ENCODE measurements around the gene ZNF83. TPM values are rescaled to one million over a fixed set of nuclear protein-coding genes. Genes with fewer than 3 reads are reported as not detected.
"Not testable (repeated sequence)": the region's sequence is repeated elsewhere in the genome, so short reads cannot be mapped to it uniquely, and the experiment has no call there.

ZNF83 gene
- total RNA-seq, 1 donor from 2014 or later = 21.1 TPM

DNA sequence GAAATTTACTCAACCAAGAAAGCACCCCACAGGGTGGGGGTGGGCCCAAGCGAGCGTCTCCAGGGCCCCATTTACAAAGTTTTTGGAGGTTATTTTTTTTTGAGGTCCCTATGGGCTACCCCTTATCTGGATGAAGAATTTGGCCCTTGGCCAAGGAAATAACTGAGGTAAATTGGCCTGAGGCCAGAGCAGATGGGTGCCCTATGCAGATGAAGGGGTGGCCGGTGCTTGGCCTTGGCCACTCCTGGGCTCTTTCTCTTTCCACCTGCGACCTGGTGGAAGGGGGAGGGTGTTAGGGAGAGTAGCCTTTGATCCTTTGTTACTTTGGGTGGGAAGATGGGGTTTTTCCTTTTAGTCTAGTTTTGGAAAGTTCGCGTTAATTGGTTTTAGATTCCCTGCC lies 52.6 kb downstream of the ZNF83 start:
- no peaks in the 10 kb centered on the region for H3K27me3 ChIP-seq (ENCODE audit: low read depth)
- intact Hi-C loops (cut with micrococcal nuclease) = no loop called here
- H3K4me1 ChIP-seq = no peaks in the 10 kb centered on the region
- H3K27ac ChIP-seq (replicated peaks) = no peak overlapping the region
- peaks cover 69% of the 10 kb centered on the region for H3K36me3 ChIP-seq
- peak overlapping the region; percentile 48 for H3K4me3 ChIP-seq
- TF ChIP-seq, protein P1, sequence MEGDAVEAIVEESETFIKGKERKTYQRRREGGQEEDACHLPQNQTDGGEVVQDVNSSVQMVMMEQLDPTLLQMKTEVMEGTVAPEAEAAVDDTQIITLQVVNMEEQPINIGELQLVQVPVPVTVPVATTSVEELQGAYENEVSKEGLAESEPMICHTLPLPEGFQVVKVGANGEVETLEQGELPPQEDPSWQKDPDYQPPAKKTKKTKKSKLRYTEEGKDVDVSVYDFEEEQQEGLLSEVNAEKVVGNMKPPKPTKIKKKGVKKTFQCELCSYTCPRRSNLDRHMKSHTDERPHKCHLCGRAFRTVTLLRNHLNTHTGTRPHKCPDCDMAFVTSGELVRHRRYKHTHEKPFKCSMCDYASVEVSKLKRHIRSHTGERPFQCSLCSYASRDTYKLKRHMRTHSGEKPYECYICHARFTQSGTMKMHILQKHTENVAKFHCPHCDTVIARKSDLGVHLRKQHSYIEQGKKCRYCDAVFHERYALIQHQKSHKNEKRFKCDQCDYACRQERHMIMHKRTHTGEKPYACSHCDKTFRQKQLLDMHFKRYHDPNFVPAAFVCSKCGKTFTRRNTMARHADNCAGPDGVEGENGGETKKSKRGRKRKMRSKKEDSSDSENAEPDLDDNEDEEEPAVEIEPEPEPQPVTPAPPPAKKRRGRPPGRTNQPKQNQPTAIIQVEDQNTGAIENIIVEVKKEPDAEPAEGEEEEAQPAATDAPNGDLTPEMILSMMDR (IDR thresholded peaks at IDR 0.05; ENCODE audit: borderline replicate concordance) = no peak
- DNase-seq = no peak
- H3K9me3 ChIP-seq (replicated peaks) = peaks cover 12% of the 10 kb centered on the region

DNA sequence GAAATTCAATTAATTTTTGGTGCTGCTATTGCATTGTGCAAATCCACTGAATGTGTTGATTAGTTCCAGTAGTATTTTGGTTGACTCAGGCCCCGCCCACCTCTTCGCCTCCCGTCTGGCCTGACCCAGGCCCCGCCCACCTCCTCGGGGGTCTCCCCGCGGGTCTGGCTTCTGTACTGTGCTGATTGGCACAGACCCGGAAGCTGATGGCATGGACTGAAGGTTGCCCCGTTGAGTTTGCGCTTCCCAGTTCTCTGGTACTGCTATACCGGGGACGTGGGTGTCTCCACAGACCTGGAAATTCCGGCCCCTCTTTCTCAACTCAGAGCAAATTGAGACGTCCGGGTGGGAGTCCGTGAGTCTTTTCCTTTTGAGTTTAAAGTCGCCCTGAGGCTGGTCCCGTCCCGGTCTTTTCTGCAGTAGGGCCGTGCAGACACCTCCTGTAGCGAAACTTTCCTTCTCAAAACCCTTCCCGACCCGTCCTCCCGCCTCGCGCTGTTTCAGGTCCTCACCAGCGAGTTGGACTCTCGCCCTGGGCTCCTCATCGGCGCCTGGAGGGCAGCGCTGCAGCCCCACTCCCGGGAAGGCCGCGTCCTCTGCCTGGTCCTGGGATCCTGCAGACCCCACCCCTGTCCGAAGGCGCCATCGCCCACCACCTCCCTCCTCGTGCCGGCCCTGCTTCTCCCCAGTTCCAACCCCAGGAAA lies 53.3 kb downstream of the ZNF83 start:
- H3K9me3 ChIP-seq (replicated peaks) = peaks cover 18% of the 10 kb centered on the region
- intact Hi-C loops (cut with micrococcal nuclease) = no loop called here
- DNase-seq = no peak
- no peak overlapping the region for H3K27ac ChIP-seq (replicated peaks)
- TF ChIP-seq, protein P1 (IDR thresholded peaks at IDR 0.05; ENCODE audit: borderline replicate concordance) = no peak
- H3K4me3 ChIP-seq = peak overlapping the region; percentile 48
- H3K4me1 ChIP-seq = no peaks in the 10 kb centered on the region
- H3K27me3 ChIP-seq (ENCODE audit: low read depth) = no peaks in the 10 kb centered on the region
- peaks cover 69% of the 10 kb centered on the region for H3K36me3 ChIP-seq

DNA sequence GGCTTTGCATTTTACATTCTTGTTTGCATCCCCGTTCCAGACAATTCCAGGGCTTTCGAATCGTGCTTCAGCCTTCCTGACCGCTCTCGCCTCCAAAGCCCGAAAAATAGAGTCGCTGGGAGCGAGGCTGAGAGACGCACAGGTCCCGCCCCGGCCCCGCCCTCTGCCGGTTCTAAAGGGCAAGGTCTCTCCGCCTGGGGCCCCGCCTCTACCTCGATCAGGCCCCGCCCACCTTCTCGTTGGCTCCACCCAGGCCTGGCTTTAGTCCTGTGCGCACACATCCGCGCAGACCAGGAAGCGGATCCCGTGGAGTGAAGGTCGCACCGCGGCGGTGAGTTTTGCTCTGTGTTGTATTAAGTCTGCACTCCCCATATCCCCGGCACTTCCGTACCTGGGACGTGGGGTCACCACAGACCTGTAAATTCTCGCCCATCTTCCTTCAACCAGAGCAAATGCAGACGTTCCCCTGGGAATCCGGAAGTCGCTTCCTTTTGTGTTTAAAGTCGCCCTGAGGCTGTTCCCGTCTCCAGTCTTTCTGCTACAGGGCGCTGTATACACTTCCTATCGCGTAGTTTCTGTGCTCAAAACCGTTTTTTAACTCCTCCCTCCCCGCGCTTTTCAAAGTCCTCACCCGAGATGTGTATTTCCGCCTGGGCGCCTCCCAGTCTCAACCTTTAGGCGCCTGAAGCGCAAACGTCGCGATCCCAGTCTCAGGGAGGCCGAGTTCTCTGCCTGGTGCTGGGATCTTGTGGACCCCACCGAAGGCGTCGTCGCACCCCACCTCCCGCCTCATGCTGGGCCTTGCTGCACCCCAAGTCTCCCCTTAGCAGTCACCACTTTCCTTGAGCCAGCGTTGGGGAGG lies 67.9 kb downstream of the ZNF83 start, which contains the start of gene ZNF701:
TSS of gene ZNF701 (plus strand) at position 288 of the 862 bp plus-strand sequence. CDS start 3,861 bp downstream, outside the sequence.
- Histone ChIP-seq H3K36me3 (peaks cover 32% of the 10 kb centered on the region), H3K9me3 (replicated peaks) (no peaks in the 10 kb centered on the region), H3K27ac (replicated peaks) (peak within 1 kb of the TSS; percentile 91), H3K4me1 (peaks cover 19% of the 10 kb centered on the region), H3K27me3 (ENCODE audit: low read depth) (no peaks in the 10 kb centered on the region), H3K4me3 (peak within 1 kb of the TSS; percentile 81)
- TF ChIP-seq, protein P1 (IDR thresholded peaks at IDR 0.05; ENCODE audit: borderline replicate concordance) = peak; percentile 58
- DNase-seq = peak; percentile 97
- intact Hi-C loops (cut with micrococcal nuclease) = no loop called here

DNA sequence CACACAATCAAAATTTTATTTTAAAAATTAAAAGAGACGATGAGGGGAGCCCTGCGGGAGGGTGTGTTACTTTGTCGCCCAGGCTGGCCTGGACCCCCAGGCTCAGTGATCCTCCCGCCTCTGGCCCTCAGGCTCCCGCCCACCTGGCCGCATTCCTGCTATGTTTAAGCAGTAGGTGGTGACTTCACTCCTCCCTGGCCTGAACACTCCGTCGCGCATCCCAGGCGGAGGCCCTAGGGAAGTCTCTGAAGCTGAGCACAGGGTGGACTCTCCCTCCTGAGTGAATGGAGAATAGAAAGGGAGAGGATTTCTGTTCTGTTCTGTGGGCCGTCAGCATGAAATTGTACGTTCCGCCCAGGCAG lies 68.5 kb downstream of the ZNF83 start:
- DNase-seq = peak; percentile 39
- H3K27ac ChIP-seq (replicated peaks) = peak overlapping the region; percentile 91
- H3K9me3 ChIP-seq (replicated peaks); intact Hi-C loops (cut with micrococcal nuclease); H3K27me3 ChIP-seq (ENCODE audit: low read depth): not testable (repeated sequence)
- H3K4me1 ChIP-seq = peaks cover 19% of the 10 kb centered on the region
- H3K4me3 ChIP-seq = peak overlapping the region; percentile 81
- peaks cover 30% of the 10 kb centered on the region for H3K36me3 ChIP-seq

DNA sequence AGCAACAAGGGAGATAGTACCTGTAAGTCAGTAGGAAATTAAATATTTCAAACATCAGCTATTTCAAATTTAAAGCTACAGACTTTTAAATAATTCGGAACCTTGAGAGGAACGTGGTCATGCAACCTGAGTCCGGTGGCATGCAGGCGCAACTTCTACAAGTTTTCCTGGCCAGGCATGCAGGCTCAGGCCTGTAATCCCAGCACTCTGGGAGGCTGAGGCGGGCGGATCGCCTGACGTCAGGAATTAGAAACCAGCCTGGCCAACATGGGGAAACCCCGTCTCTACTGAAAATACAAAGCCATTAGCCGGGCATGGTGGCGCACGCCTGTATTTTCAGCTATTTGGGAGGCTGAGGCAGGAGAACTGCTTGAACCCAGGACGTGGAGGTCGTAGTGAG lies 70.2 kb downstream of the ZNF83 start:
- H3K9me3 ChIP-seq (replicated peaks) = peaks cover 20% of the 10 kb centered on the region
- intact Hi-C loops (cut with micrococcal nuclease) = no loop called here
- H3K27me3 ChIP-seq (ENCODE audit: low read depth) = no peaks in the 10 kb centered on the region
- no peak overlapping the region for H3K27ac ChIP-seq (replicated peaks)
- peaks cover 30% of the 10 kb centered on the region for H3K36me3 ChIP-seq
- H3K4me3 ChIP-seq = no peak overlapping the region
- H3K4me1 ChIP-seq = peaks cover 19% of the 10 kb centered on the region
- no peak for DNase-seq
- TF ChIP-seq, protein P1 (IDR thresholded peaks at IDR 0.05; ENCODE audit: borderline replicate concordance) = no peak
